RPMI8226 (cell line): ENCODE data around the gene KNG1.
"Not testable (repeated sequence)": the region's sequence is repeated elsewhere in the genome, so short reads cannot be mapped to it uniquely, and the experiment has no call there.

Experiments
- DNase-seq: peaks from one replicate; pipeline ENCODE4 v3.0.0-alpha.2; 2015

The KNG1 gene

GRCh38 chr3:186717039-186717457 lies at the start of gene KNG1:
Gene KNG1 (plus strand): TSS chr3:186717359. CDS start chr3:186717543, 184 bp downstream.
- DNase-seq, result no peak

GRCh38 chr3:186668426-186668825 lies 48.7 kb upstream of the KNG1 start:
- no peak for DNase-seq

GRCh38 chr3:186669378-186670084 lies 47.6 kb upstream of the KNG1 start:
- DNase-seq, result peak; percentile 12

- no peak for DNase-seq
Measured at GRCh38 chr3:186670155-186670554, 47.0 kb upstream of the KNG1 start.

- no peak for DNase-seq
Measured at GRCh38 chr3:186671051-186671450, 46.1 kb upstream of the KNG1 start.

GRCh38 chr3:186678604-186679003 lies 38.6 kb upstream of the KNG1 start:
- DNase-seq, result no peak

- DNase-seq, result no peak
Measured at GRCh38 chr3:186679151-186679550, 38.0 kb upstream of the KNG1 start.

- no peak for DNase-seq
Measured at GRCh38 chr3:186680869-186681268, 36.3 kb upstream of the KNG1 start.

GRCh38 chr3:186682812-186683211 lies 34.3 kb upstream of the KNG1 start:
- no peak for DNase-seq

GRCh38 chr3:186683979-186684378 lies 33.2 kb upstream of the KNG1 start:
- no peak for DNase-seq

GRCh38 chr3:186686475-186686874 lies 30.7 kb upstream of the KNG1 start:
- not testable (repeated sequence) for DNase-seq

GRCh38 chr3:186687120-186687651 lies 30.0 kb upstream of the KNG1 start:
- DNase-seq, result no peak

- not testable (repeated sequence) for DNase-seq
Measured at GRCh38 chr3:186690304-186690703, 26.9 kb upstream of the KNG1 start.

- DNase-seq, result no peak
Measured at GRCh38 chr3:186691676-186692075, 25.5 kb upstream of the KNG1 start.

- no peak for DNase-seq
Measured at GRCh38 chr3:186693843-186694242, 23.3 kb upstream of the KNG1 start.

GRCh38 chr3:186694288-186695032 lies 22.7 kb upstream of the KNG1 start:
- no peak for DNase-seq

- DNase-seq, result no peak
Measured at GRCh38 chr3:186696522-186696921, 20.6 kb upstream of the KNG1 start.

- DNase-seq, result no peak
Measured at GRCh38 chr3:186697510-186697909, 19.6 kb upstream of the KNG1 start.

- DNase-seq, result no peak
Measured at GRCh38 chr3:186700267-186700666, 16.9 kb upstream of the KNG1 start.

GRCh38 chr3:186702451-186702850 lies 14.7 kb upstream of the KNG1 start:
- not testable (repeated sequence) for DNase-seq

GRCh38 chr3:186705882-186706780 lies 11.0 kb upstream of the KNG1 start:
- no peak for DNase-seq

GRCh38 chr3:186708983-186709679 lies 8.0 kb upstream of the KNG1 start:
- DNase-seq, result no peak
